Astrocyte of the cerebellum (primary cell): ENCODE results near the gene HOXB5.

ENCODE experiments used
- DNase-seq: peaks from one replicate; pipeline ENCODE4 v3.0.0-alpha.2; 2011; ENCODE audit warnings: low read depth
- H3K4me3 ChIP-seq: 2 replicates; pipeline ENCODE4 v1.5.1; 2011; ENCODE audit warnings: mild to moderate bottlenecking, low read depth, low read length, moderate library complexity
- in situ Hi-C: cut with HindIII; loops from 2 replicates; pipeline ENCODE4 v1.10.0; 2017; ENCODE audit warnings: low sequenced_read_pairs
- TF ChIP-seq, protein P1 (sequence below): IDR thresholded peaks from 2 replicates; pipeline ENCODE4 v1.5.1; 2012; ENCODE audit warnings: low read length, low read depth, moderate library complexity, mild to moderate bottlenecking; ENCODE audit errors: missing control alignments

Gene HOXB5

DNA sequence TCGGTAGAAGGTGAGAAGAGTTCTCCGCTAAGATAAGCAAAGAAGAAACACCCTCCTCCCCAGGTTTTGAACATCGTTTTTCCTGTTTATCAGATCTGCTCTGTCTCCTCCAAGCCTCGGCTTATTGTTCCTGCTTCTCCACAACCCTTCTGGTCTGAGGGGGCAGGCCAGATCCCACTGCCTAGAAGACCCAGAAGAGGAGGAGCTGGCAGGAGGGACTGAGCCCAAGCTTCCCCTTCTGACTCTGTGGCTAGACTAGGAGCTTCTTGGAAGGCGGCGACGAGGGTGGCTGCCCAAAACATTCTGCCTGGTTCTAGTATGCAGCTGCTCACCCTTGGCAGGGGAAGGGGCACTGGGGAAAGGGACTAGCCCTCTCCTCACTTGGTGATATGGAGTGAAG, 5.2 kb upstream of the HOXB5 start:
- H3K4me3 ChIP-seq, result no peak overlapping the region
- in situ Hi-C loops, result no loop called here
- DNase-seq, result no peak
- TF ChIP-seq, protein P1, sequence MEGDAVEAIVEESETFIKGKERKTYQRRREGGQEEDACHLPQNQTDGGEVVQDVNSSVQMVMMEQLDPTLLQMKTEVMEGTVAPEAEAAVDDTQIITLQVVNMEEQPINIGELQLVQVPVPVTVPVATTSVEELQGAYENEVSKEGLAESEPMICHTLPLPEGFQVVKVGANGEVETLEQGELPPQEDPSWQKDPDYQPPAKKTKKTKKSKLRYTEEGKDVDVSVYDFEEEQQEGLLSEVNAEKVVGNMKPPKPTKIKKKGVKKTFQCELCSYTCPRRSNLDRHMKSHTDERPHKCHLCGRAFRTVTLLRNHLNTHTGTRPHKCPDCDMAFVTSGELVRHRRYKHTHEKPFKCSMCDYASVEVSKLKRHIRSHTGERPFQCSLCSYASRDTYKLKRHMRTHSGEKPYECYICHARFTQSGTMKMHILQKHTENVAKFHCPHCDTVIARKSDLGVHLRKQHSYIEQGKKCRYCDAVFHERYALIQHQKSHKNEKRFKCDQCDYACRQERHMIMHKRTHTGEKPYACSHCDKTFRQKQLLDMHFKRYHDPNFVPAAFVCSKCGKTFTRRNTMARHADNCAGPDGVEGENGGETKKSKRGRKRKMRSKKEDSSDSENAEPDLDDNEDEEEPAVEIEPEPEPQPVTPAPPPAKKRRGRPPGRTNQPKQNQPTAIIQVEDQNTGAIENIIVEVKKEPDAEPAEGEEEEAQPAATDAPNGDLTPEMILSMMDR, result no peak

DNA sequence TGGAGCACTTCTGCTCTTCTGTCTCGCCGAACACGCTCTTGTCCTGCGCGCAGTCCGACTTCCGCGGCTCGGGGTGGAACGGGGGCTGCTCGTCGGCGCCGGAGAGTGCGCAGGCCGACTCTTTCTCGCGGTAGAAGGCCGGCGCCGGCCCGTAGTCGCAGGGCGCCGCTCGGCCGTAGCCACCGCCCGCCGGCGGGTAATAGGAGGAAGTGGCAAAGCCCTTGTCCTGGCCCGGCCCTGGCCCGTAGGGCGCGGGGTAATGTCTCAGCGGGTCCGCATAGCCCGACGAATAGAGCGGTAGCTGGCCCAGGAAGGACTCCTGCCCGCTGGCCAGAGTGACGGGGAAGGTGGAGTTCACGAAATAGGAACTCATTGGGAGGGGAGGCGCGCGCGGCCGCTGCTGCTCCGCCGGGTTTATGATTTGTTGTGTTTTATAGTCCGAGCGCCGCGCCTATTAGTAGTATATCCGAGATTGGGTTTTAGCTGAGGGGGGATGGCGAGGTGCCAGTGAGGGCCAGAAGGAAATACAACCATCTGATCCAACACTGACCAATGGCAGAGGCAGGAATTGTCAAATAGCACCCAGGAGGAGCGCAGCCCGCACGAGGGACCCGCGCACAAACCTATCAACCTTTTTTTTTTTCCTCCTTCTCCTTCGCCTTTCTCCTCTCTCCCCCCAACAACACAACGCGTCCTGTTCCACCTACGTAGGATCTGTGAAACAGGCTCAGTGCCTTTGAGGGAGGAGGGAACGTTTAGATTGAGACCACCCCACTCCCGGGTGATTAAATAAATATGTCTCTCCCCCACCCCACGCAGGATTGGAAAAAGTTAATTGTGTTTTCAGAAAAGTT, 4.4 kb upstream of the HOXB5 start:
- in situ Hi-C loops, result no loop called here
- TF ChIP-seq, protein P1, result no peak
- DNase-seq, result no peak
- peak overlapping the region; percentile 44 for H3K4me3 ChIP-seq

DNA sequence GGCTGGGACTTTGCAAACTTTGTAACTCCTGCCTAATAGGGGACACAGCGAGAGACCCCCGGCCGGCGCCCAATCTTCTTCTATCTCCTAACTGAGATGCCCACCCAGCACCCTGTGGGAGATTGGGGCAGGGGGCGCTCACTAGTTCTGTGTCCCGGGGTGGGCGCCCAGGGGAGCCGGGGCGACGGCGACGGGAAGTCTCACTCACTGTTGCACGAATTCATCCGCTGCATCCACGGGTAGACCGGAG, 3.9 kb upstream of the HOXB5 start:
- DNase-seq, result no peak
- peak overlapping the region; percentile 44 for H3K4me3 ChIP-seq
- in situ Hi-C loops, result no loop called here
- TF ChIP-seq, protein P1, result no peak

DNA sequence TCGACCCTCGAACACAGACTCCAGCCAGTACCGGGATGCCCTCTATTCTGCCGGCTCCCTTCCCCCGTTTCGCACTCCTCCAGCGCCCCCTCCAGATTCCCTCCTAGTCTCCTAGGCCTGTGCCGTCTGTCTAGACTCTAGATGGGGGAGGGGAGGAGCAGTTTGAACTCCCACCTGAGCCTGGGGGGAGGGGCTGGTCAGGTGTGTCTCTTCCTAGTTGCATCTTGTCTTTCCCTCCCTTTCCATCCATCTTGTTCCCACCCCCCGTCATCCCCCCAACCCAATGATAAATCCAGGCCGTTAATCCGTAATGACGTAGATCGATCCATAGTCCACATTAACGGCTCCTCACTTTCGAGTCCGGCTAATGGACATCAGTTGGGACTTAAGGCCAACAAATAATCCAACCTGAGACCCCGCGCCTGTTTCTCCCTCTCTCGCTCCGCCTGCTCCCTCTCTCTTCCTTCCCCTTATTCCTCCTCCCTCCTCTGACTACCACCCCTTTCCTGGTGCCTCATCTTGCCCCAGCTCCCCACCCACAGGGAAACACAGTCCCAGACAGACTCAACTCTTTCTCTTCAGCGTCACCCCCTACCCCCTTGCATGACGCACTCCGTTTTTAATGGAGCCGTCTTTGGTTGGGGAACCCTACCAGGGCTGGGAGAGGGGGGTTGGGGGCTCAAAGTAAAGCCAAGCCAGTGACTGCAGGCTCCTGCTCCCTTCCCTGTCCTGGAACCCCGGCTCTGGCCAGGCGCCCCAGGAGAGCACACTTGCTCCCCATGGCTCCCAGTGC, 3.4 kb upstream of the HOXB5 start:
- TF ChIP-seq, protein P1, result no peak
- DNase-seq, result no peak
- H3K4me3 ChIP-seq, result peak overlapping the region; percentile 44
- in situ Hi-C loops, result no loop called here

DNA sequence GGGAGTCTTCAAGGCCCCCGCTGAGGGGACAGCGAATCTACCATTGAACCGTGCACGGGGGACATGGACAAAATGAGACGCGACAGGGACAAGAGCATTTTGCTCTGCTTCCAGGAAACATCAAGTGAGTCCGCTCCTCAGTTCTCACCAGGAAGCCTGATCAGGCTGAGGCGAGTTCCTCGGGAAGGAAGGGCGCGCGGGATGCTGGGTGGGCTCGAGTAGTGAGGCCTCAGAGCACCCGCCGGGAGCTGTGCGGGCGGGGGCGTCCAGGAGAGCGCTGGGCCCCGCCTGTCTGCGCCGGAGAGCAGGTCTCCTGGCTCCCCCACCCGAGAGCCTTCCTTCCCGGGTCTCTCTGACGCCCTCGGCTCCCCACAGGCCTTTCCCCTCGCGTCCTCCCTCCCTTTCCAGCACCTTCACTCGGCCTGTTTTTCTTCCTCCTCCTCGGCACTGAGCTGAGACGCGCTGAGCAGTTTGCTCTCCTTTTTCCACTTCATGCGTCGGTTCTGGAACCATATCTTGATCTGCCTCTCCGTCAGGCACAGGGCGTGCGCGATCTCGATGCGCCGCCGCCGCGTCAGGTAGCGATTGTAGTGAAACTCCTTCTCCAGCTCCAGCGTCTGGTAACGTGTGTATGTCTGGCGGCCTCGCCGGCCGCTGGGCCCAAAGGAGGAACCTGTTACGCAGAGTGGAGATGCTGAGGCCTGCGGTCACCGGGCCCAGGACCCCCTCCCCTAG, 2.6 kb upstream of the HOXB5 start:
- DNase-seq, result no peak
- H3K4me3 ChIP-seq, result peak overlapping the region; percentile 44
- in situ Hi-C loops, result no loop called here
- TF ChIP-seq, protein P1, result no peak

DNA sequence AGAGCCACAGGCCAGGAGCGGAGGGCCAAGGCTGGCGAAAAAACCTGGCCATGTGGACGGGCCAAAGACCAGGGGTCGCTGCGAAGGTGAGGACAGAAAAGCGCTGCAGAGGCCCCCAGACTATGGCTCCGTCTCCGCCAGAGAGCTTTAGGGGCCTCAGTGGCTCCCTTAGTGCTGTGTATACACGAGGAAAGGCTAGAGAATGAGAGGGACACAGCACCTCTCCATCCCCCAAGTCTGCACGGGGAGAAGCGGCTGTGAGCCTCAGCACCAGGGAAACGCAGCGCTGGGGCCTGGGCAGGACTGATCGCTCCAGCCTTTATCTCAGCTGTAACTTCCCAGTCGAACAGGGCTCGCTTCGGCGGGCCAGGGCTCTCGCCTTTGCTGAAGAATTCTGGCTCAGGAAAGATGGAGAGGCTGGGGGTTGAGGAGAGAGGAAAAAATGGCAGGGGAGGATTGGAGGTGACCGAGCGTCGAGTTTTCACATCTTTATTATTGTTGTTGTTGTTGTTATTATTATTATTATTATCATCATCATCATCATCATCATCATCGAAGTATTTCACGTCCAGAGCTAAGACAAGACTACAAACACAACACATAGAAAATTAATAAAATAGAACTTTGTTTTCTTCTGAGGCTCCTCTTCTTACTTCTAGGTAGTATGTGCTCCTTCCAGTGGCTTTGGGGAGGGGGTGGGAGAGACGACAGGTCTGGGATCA, 1.9 kb upstream of the HOXB5 start:
- in situ Hi-C loops, result no loop called here
- no peak for DNase-seq
- no peak overlapping the region for H3K4me3 ChIP-seq
- TF ChIP-seq, protein P1, result no peak
